Adrenal gland (tissue), 5 donors: ENCODE data around the gene LMF2.

Source experiments
- POLR2A ChIP-seq, 2 donors: fragments of 450-650 bp; IDR thresholded peaks; one replicate each; pipeline ENCODE4 v1.6.1; 2017; ENCODE audit warnings: antibody characterized with exemption in 2 of 2, mild to moderate bottlenecking in 2 of 2, moderate library complexity in 1 of 2
- TF ChIP-seq, protein P1 (sequence below), 6 experiments: fragments of 450-650 bp in 4 of 6; fragments of 200-600 bp in 2 of 6; sonication (generic) in 1 of 6; IDR thresholded peaks; 1 replicate in 5 of 6; 2 replicates in 1 of 6; pipeline versions ENCODE4 v1.5.1 to v1.8.0; 2016 to 2021; ENCODE audit warnings: antibody characterized with exemption in 6 of 6, mild to moderate bottlenecking in 2 of 6, moderate library complexity in 1 of 6
- donor health status: DM: no; HTN: no; CAD: no.

DNA sequence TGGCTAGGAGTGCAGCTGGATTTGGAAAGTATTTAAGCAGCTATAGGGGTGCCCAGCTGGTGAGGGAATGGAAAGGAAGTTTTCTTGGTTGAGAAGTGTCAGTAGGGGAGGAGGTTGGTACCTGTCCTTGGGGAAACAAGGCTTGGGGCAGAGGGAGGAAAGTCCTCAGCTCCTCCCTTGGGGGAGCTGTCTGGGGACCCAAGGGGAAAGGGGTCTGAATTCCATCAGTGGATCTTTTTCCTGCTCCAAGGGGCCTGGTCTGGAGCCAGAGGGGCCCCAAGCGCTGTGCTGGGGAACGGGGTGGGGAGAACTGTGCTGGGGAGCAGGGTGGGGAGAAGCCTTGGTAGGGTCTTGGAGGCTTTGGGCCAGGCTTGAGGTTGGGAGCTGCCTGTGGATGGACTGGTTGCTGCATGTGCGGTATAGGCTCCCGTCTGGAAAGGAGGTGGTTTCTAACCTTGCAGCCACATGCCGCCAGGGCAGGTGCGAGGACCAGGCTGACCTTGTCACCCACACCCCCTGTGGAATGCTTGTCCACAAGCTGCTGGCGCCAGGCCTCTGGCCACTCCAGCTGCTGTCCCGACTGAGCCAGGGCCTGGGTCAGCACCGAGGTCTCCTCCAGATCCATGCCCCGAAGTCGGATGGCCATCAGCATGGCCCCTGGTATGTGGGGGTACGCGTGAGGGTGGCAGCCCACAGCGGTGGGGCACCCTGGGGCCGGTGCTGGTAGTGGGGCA lies 21.3 kb upstream of the LMF2 start:
- TF ChIP-seq, protein P1, sequence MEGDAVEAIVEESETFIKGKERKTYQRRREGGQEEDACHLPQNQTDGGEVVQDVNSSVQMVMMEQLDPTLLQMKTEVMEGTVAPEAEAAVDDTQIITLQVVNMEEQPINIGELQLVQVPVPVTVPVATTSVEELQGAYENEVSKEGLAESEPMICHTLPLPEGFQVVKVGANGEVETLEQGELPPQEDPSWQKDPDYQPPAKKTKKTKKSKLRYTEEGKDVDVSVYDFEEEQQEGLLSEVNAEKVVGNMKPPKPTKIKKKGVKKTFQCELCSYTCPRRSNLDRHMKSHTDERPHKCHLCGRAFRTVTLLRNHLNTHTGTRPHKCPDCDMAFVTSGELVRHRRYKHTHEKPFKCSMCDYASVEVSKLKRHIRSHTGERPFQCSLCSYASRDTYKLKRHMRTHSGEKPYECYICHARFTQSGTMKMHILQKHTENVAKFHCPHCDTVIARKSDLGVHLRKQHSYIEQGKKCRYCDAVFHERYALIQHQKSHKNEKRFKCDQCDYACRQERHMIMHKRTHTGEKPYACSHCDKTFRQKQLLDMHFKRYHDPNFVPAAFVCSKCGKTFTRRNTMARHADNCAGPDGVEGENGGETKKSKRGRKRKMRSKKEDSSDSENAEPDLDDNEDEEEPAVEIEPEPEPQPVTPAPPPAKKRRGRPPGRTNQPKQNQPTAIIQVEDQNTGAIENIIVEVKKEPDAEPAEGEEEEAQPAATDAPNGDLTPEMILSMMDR (IDR thresholded peaks at IDR 0.05), result no peak
- peak in 1 of 2 donors; percentile 15 for TF ChIP-seq POLR2A (IDR thresholded peaks at IDR 0.05)
